Thyroid gland (tissue), 4 donors: ENCODE data around the gene SLBP. TPM values are rescaled to one million over a fixed set of nuclear protein-coding genes. Genes with fewer than 3 reads are reported as not detected.

Source experiments
- DNase-seq, 2 donors: peaks; one replicate each; pipeline ENCODE4 v3.0.0-alpha.2; 2019
- H3K27ac ChIP-seq, 3 donors: fragments of 200-600 bp; sonication (generic); 1 replicate in 2 of 3; 2 replicates in 1 of 3; pipeline ENCODE4 v1.5.1; 2016 to 2019; ENCODE audit warnings: mild to moderate bottlenecking in 1 of 3, moderate library complexity in 1 of 3
- H3K27me3 ChIP-seq: fragments of 200-600 bp; sonication (generic); one replicate; pipeline ENCODE4 v1.5.1; 2019
- H3K36me3 ChIP-seq, 2 donors: fragments of 200-600 bp; sonication (generic); one replicate each; pipeline ENCODE4 v1.5.1; 2016 to 2019
- H3K4me1 ChIP-seq, 2 donors: fragments of 200-600 bp; sonication (generic); one replicate each; pipeline ENCODE4 v1.5.1; 2017 to 2019
- H3K4me3 ChIP-seq, 3 donors: fragments of 200-600 bp; sonication (generic); replicated peaks in 1 of 3; 1 replicate in 2 of 3; 2 replicates in 1 of 3; pipeline ENCODE4 v1.5.1; 2016; ENCODE audit warnings: mild to moderate bottlenecking in 1 of 3
- H3K9me3 ChIP-seq: fragments of 200-600 bp; sonication (generic); one replicate; pipeline ENCODE4 v1.5.1; 2017
- POLR2A ChIP-seq, 2 donors: fragments of 450-650 bp; IDR thresholded peaks; one replicate each; pipeline ENCODE4 v1.6.1; 2017; ENCODE audit warnings: antibody characterized with exemption in 2 of 2, mild to moderate bottlenecking in 2 of 2, moderate library complexity in 1 of 2
- WGBS, 2 donors: methylation state at CpG; one replicate each; pipeline ENCODE4 v1.1.5; 2017; 5-methylcytosine and 5-hydroxymethylcytosine counted together
- intact Hi-C: fragments of 100-400 bp; cut with DNase I; formaldehyde crosslinking; loops from one replicate; pipeline ENCODE4 v1.15.1; 2023
- total RNA-seq, 4 donors: library from RNA; depleted of rRNA; stranded (reverse); fragments of >200 nt; gene quantifications; one replicate each; pipeline ENCODE4 v1.2.3, GENCODE V29; 2016
- TF ChIP-seq, protein P1 (sequence below), 6 experiments: fragments of 200-600 bp in 3 of 6; fragments of 450-650 bp in 3 of 6; sonication (generic) in 3 of 6; IDR thresholded peaks; one replicate each; pipeline ENCODE4 v1.5.1; 2016 to 2019; ENCODE audit warnings: antibody characterized with exemption in 6 of 6, mild to moderate bottlenecking in 2 of 6, inconsistent platforms in 1 of 6, moderate library complexity in 1 of 6

The SLBP gene
- total RNA-seq, 4 donors from 2014 or later, result 41.2 to 48.5 (median 43.3) TPM

GRCh38 chr4:1731180-1731579 lies 19.1 kb upstream of the SLBP start:
- H3K4me1 ChIP-seq, result peaks cover 0 to 29% of the 10 kb centered on the region in 2 donors
- no peaks in the 10 kb centered on the region for H3K27me3 ChIP-seq
- no peak for DNase-seq
- TF ChIP-seq, protein P1, sequence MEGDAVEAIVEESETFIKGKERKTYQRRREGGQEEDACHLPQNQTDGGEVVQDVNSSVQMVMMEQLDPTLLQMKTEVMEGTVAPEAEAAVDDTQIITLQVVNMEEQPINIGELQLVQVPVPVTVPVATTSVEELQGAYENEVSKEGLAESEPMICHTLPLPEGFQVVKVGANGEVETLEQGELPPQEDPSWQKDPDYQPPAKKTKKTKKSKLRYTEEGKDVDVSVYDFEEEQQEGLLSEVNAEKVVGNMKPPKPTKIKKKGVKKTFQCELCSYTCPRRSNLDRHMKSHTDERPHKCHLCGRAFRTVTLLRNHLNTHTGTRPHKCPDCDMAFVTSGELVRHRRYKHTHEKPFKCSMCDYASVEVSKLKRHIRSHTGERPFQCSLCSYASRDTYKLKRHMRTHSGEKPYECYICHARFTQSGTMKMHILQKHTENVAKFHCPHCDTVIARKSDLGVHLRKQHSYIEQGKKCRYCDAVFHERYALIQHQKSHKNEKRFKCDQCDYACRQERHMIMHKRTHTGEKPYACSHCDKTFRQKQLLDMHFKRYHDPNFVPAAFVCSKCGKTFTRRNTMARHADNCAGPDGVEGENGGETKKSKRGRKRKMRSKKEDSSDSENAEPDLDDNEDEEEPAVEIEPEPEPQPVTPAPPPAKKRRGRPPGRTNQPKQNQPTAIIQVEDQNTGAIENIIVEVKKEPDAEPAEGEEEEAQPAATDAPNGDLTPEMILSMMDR (IDR thresholded peaks at IDR 0.05), result no peak
- TF ChIP-seq POLR2A (IDR thresholded peaks at IDR 0.05), result no peak
- intact Hi-C loops, result no loop called here
- no peaks in the 10 kb centered on the region for H3K9me3 ChIP-seq
- H3K36me3 ChIP-seq, result no peaks in the 10 kb centered on the region
- 98 to 100% methylated on average over 5 to 10 of the region's 10 CpGs for WGBS, 2 donors
- H3K4me3 ChIP-seq, result no peak overlapping the region
- no peak overlapping the region for H3K27ac ChIP-seq

- no peaks in the 10 kb centered on the region for H3K27me3 ChIP-seq
- H3K36me3 ChIP-seq, result no peaks in the 10 kb centered on the region
- peaks cover 0 to 31% of the 10 kb centered on the region in 2 donors for H3K4me1 ChIP-seq
- H3K4me3 ChIP-seq, result no peak overlapping the region
- no peaks in the 10 kb centered on the region for H3K9me3 ChIP-seq
- intact Hi-C loops, result no loop called here
- no peak overlapping the region for H3K27ac ChIP-seq
- 92 to 98% methylated on average over 7 to 13 of the region's 16 CpGs for WGBS, 2 donors
- no peak for TF ChIP-seq POLR2A (IDR thresholded peaks at IDR 0.05)
- TF ChIP-seq, protein P1 (IDR thresholded peaks at IDR 0.05), result no peak
- DNase-seq, result no peak
Observed at GRCh38 chr4:1730532-1731135, 18.5 kb upstream of the SLBP start.

DNA sequence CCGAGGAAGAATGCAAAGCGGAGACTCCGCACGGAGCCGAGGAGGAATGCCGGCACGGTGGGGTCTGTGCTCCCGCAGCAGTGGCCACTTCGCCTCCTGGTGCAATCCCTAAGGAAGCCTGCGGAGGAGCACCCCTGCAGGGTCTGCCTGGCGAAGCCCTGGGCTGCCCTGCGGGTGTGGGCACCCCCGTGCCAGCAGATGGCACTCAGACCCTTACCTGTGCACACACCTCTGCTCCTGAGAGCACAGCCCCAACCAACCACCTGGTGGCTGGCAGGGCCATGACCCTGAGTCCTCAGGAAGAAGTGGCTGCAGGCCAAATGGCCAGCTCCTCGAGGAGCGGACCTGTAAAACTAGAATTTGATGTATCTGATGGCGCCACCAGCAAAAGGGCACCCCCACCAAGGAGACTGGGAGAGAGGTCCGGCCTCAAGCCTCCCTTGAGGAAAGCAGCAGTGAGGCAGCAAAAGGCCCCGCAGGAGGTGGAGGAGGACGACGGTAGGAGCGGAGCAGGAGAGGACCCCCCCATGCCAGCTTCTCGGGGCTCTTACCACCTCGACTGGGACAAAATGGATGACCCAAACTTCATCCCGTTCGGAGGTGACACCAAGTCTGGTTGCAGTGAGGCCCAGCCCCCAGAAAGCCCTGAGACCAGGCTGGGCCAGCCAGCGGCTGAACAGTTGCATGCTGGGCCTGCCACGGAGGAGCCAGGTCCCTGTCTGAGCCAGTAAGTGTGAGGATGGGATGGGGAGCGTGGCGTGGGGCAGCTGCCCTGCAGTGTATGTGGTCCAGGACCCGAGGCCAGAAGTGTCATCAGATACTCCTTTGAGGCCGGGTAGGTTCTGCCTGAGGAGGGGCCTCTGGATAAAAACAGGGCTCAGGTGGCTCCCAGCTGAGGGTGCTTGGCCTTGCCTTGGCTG lies 16.2 kb upstream of the SLBP start:
- 84 to 88% methylated on average over 23 to 29 of the region's 31 CpGs for WGBS, 2 donors
- Histone ChIP-seq H3K4me3 (no peak overlapping the region), H3K27me3 (no peaks in the 10 kb centered on the region), H3K36me3 (no peaks in the 10 kb centered on the region), H3K4me1 (peaks cover 0 to 31% of the 10 kb centered on the region in 2 donors), H3K27ac (peak overlapping the region; percentile 13 to 38 (median 29)), H3K9me3 (no peaks in the 10 kb centered on the region)
- DNase-seq, result peak in 1 of 2 donors; percentile 27
- intact Hi-C loops, result loop anchor here (10.0 kb wide), 1 partner anchor 374 kb away; no protein-coding TSS in a partner anchor
- TF ChIP-seq, protein P1 (IDR thresholded peaks at IDR 0.05), result no peak
- no peak for TF ChIP-seq POLR2A (IDR thresholded peaks at IDR 0.05)

DNA sequence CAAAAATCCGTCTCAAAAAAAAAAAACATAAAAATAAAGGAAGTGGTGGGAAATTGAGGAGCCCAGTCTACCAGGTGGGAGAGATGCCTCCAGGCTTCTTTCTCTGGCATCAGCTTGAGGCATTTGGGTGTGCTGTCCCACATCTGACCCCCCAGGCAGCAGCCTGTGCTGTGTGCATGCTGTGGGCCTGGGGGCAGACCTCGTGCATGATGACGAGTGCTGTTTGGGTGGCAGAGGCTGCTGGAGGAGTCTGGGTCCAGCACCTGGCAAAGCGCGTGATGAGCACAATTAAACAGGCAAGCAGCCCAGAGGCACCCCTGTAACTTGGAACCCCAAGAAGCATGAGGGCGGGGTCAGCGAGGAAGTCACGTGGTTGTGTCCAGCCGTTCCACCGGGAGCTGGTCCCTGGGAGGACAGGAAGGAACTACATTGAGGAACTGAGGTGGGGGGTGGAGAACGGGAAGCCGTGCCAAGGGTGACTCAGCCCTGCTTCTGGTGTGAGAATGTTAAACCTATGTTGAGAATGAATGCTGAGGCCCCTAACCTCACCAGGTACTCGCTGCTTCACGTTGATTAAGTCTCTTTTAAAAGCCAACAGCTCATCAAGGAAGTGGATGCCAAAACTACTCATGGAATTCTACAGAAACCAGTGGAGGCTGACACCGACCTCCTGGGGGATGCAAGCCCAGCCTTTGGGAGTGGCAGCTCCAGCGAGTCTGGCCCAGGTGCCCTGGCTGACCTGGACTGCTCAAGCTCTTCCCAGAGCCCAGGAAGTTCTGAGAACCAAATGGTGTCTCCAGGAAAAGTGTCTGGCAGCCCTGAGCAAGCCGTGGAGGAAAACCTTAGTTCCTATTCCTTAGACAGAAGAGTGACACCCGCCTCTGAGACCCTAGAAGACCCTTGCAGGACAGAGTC lies 15.3 kb upstream of the SLBP start:
- Histone ChIP-seq H3K27ac (peak overlapping the region; percentile 13 to 38 (median 29)), H3K36me3 (no peaks in the 10 kb centered on the region), H3K4me3 (no peak overlapping the region), H3K9me3 (no peaks in the 10 kb centered on the region), H3K4me1 (peaks cover 0 to 31% of the 10 kb centered on the region in 2 donors), H3K27me3 (no peaks in the 10 kb centered on the region)
- TF ChIP-seq POLR2A (IDR thresholded peaks at IDR 0.05), result no peak
- TF ChIP-seq, protein P1 (IDR thresholded peaks at IDR 0.05), result no peak
- 56 to 74% methylated on average over 16 to 18 of the region's 18 CpGs for WGBS, 2 donors
- peak; percentile 51 to 57 for DNase-seq
- intact Hi-C loops, result loop anchor here (10.0 kb wide), 1 partner anchor 373 kb away; no protein-coding TSS in a partner anchor
